ENCODE data around the gene ZNF106. TPM values are rescaled to one million over a fixed set of nuclear protein-coding genes. Genes with fewer than 3 reads are reported as not detected.

Gene ZNF106
- total RNA-seq = 25.6 TPM

DNA sequence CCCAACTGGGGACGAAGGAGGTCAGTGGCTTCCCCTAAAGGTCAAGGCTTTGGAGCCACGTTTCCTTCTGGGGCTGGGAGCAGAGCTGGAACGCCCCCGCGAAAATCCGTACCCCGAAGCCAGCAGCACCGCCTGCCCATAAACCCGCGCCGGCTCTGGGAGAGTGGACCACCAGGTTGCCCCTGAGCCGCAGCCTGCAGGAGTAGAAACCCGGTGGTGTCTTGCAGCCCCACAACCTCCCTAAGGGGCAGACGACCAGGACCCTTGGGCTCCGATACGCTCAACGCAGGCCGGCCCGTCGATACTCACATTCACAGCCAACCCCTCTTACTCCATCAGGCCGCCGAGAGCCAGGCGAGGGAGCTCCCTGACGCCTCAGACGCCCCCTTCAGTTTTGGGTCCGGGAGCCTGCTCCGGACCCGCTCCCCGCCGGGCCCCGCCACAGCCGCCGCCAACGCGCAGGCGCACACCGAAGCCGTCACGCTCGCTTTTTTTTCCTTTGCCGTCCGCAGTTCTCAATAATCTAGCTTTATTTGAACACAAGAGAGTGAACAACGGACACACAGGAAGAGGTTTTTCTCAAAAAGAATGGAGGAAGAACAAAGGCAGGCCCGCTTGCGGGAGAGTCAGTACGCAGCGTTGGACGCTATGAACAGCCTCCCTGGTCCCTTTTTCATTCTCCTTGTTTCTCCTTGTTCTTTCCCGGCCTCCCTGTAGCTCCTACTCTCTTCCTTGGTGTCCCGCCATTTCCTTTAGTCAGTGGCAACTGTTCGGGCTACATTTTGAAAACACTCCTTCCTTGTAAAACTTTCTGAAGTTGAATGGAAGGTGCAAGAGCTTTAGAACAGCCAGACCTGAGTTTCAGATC lies at the start of gene ZNF106:
Gene ZNF106 (minus strand): TSS at position 471 of the 868 bp plus-strand sequence. CDS start 18,852 bp downstream, outside the sequence.
- DNase-seq (ENCODE audit: low read depth in 2 of 3, low spot score in 2 of 3) = peak; percentile 74 to 96 (median 95)

DNA sequence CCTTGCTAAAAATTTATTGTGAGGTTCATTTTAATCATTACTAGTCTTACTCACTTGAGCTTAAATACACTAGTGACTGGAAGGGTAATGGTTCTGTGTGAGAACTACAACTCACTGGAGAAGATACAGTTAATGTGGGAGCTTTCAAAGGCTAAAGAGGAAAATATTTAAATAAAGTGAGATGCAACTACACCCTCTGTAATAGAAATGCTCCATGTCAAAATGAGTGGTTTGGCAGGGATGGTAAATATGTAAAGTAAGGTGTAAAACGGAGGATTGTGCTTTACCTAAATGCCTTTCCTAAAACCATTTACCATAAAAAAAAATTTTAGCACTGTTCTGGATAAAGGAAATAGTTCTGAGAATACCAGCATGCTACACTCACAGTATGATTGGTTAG lies 42.3 kb upstream of the ZNF106 start:
- no peak for DNase-seq (ENCODE audit: low read depth in 2 of 3, low spot score in 2 of 3)

DNA sequence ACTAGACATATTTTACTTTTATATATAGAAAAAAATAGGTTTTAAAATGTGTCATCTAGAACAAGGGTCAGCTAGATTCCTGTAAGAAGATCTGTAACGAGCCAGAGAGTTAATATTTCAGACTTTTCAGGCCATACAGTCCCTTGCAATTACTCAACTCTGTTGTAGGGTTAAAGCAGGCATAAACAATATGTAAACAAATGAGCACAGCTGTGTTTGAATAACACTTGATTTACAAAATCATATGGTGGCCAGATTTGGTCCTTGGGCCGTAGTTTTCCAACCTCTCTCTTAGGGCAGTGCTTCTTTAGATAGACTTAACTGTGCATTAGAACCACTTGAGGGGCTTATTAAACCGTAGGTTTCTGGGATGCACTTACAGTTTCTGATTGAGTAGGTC lies 38.0 kb upstream of the ZNF106 start:
- no peak for DNase-seq (ENCODE audit: low read depth in 2 of 3, low spot score in 2 of 3)

DNA sequence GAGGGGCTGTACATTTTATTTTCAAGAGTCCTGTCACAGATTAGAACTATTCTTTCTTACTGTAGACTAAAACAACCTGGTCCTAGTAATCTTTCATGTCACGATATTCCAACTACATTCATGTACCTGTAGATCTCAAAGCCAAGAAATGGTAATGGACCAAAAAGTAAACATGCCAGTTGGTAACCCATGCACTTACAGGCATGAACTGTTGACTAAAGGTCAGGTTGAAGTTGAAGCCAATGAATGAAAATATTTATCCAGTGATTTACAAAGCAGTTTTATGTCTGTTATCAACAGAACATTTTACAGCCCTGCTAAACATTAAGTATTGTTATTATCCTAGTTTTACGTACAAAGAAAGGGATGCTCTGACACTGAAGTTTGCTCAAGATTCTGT lies 32.4 kb upstream of the ZNF106 start:
- DNase-seq (ENCODE audit: low read depth in 2 of 3, low spot score in 2 of 3) = no peak

DNA sequence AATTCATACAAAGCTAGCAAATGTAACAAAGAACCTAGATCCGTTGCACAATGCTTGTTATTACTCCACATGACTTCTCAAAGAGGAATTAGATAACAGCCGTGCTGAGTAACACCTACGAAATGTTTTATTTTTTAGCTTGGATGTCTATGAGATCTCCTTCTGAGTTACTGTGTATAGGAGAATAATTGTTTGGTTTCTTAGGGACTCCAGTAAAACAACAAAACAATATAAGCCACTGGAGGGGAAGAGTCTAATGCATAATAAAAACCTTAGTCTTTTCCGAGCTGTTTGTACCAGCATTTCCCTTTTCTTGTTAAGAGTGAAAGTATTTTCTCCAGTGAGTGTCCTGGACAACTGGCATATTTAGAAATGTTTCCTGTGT lies 20.1 kb upstream of the ZNF106 start:
- peak in 1 of 3 donors; percentile 58 for DNase-seq (ENCODE audit: low read depth in 2 of 3, low spot score in 2 of 3)

DNA sequence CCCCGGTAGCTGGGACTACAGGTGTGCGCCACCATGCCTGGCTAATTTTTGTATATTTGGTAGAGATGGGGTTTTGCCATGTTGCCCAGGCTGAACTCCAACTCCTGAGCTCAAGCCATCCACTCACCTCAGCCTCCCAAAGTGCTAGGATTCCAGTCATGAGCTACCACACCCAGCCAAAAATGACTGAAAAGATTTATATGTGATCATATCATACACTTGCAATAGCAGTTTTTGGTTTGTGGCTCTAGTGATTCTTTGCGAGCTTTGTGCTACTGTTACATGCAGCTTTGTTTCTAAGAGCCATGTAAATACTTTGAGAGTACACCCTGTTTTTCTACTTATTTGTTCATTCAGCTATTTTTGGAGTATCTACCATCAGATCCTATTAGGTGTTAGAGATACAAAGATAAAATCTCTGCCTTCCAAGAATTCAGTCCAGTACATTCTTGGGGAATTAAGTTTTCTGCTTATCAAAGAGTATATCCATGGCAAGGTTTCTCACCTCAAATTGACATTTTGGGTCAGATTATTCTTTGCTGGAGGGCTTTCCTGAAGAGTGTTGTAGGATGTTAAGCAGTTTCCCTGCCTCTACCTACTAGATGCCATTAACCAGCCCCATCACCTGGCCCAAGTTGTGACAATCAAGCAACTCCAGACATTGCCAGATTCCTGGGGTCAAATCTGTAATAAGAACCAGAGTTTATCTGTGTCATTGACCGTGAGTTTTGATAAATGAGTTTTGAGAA lies 19.5 kb upstream of the ZNF106 start:
- no peak for DNase-seq (ENCODE audit: low read depth in 2 of 3, low spot score in 2 of 3)

DNA sequence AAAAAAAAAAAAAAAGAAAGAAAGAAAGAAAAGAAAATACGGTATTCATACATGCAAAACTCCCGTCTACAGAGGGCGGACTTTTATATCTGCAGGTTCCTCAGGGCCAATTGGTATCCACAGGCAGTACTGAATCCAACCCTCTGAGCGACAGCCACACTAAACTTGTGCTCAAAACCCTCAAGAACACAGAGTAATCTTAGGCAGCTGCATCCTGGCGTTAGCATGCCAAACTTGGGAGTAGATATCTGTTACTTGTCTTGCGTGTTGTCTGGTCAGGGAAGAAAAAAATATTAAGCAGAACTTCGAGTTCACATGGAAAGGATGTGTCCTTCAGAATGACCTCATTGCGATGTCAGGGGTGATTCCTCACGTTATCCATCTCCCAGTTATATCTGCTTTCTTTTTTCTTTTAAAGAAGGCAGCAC lies 17.3 kb upstream of the ZNF106 start:
- peak in 2 of 3 donors; percentile 37 to 40 for DNase-seq (ENCODE audit: low read depth in 2 of 3, low spot score in 2 of 3)

DNA sequence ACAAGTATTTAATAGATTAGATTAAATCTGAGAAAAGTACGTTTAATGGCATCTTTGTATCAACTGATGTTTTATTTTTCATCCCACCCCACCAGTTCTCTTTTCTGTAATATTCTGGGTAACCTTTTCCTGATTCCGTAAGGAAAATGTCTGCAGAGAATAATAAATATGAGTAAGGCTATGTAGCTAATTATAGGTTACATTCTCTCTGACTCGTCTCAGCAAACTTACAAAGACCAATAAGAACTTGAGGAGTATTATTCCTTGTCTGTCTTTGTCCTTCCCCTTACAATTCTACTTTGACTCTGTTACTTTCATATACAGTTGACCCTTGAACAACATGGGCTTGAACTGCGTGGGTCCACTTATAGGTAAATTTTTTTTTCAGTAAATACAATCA lies 16.6 kb upstream of the ZNF106 start:
- DNase-seq (ENCODE audit: low read depth in 2 of 3, low spot score in 2 of 3) = no peak

DNA sequence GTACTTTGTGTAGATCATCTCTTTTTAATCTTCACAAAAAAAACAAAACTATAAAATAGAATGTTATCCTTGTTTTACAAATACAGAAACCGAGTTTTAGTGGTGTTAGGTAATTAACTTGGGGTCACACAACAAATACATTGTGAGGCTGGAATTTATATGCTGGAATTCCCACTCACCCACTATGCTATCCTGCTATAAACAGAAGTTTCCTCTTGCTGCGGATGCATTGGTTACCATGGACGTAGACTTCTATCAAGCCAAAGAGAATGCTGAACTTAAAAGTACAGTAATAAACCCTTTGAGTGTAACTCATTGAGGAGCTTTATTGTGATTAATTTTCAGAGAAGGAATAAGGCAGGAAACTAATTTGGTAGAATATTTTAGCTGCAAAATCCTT lies 13.7 kb upstream of the ZNF106 start:
- DNase-seq (ENCODE audit: low read depth in 2 of 3, low spot score in 2 of 3) = no peak

DNA sequence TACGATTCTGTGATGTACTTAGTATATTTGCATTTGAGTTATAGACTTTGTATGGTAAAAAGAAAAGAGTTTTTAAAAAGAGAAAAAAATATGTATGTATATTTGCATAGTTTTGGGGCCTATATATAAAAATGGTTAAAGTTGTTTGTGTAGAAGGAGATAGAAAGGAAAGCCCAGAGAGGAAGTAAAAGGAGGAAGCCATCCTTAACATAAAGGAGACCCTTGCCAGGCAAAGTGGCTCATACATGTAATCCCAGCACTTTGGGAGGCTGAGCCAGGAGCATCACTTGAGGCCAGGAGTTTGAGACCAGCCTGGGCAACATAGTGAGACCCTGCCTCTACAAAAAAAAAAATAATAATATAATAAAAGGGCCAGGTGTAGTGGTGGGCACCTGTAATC lies 12.9 kb upstream of the ZNF106 start:
- no peak for DNase-seq (ENCODE audit: low read depth in 2 of 3, low spot score in 2 of 3)

DNA sequence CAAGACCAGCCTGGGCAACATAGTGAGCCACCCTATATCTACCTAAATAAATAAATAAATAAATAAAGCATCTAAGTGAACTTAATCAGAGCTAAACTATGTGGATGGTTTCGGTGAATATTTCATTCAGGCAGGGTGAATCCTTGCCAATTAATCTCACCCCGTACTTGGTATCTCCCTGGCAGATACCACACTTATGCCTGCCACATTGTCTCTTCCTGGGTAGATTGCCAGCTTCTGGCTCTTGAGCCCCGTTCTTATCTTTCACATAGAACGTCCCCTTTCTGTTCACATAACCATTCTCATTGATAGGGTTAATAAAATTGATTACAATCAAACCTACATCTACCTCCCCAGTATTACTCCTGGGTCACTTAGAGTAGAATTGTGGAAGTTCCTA lies 11.5 kb upstream of the ZNF106 start:
- no peak for DNase-seq (ENCODE audit: low read depth in 2 of 3, low spot score in 2 of 3)

DNA sequence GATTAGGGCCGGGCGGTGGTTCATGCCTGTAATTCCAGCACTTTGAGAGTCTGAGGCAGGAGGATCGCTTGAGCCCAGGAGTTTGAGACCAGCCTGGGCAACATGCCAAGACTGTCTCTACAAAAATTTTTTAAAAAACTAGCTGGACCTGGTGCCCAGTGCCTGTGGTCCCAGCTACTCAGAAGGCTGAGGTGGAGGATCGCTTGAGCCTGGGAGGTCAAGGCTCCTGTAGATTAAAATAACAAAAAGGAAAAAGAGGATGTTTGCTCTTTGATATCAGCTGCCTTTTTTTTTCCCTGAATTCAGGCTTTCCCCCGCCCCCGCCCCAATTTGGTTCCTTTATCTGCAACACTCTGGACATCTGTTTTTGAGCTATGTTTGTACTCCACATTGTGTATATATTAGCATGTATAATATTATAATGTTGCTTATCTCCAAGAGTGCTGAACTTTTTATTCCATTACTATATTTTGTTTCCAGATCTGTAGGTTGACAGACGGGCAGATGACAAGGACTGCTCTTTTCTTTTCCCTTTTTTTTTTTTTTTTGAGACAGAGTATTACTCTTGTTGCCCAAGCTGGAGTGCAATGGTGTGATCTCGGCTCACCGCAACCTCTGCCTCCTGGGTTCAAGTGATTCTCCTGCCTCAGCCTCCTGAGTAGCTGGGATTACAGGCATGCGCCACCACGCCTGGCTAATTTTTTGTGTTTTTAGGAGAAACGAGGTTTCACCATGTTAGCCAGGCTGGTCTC lies 9.1 kb upstream of the ZNF106 start:
- DNase-seq (ENCODE audit: low read depth in 2 of 3, low spot score in 2 of 3) = peak in 2 of 3 donors; percentile 30 to 42

DNA sequence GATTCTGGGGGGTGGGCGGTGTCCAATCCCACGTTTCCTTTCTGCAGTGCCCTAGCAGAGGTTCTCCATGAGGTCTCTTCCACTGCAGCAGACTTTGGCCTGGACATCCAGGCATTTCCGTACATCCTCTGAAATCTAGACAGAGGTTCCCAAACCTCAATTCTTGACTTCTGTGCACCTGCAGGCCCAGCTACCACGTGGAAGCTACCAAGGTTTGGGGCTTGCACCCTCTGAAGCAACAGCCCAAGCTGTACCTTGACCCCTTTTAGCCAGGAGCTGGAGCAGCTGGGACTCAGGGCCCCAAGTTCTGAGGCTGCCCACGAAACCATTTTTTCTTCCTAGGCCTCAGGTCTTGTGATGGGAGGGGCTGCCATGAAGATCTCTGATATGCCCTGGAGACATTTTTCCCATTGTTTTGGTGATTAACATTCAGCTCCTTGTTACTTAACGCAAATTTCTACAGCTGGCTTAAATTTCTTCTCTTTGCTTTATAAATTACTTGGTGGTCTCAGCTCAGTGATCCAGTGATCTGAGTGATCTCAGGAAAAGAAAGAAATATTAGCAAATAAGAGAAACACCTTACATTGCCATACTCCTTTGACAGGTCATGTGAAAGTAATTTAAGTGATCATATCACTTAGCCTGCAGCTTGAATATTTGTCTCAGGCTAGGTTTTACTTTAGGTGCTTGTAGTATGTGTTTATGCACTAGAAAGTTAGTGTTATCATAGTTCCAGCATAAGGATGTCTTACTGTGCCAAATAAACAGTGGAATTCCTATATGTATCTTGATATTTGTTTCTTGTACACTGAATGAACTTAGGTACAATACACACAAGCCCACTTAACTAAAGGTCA lies 7.5 kb upstream of the ZNF106 start:
- DNase-seq (ENCODE audit: low read depth in 2 of 3, low spot score in 2 of 3) = no peak

DNA sequence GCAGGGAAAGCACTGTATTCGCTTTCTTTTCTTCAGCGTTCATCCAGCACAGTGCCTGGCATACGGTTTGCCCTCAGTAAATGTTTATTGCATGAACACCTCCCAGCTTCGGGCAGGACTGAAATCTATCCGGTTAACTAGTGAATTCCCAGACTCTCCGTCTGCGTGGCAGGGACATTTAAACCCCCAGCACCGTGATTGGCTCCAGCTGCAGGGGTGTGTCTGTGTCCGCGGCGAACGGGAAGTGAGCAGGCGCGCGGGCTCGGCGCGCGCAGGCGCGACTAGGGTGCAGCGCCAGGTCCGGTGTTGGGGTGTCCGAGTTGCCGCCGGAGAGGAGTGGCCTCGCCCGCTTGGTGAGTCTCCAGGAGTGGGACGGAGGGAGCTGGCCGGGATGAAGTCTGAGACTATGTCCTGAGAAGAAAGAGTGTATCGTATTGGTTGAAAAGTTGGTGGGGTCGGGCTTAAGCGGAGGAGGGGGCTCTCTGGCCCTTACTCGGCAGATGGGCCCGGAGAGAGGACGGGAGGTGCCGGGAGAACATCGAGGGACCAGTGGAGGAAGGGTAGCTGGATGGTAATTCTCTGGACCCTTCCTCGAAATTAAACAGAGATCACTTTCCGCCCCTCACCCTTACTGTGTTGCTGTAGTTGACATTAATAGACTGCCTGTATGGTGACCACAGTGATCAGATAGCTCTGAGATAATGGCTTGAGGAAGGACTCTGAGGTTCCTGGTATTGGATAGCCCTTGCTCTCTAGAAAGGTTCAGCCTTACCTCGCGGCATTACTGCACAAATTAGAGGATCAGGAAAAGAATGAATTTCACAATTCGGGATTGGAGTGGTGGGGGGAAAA lies 4.6 kb upstream of the ZNF106 start, which contains the start of gene SNAP23:
Gene SNAP23 (plus strand): TSS at position 274 of the 852 bp plus-strand sequence. CDS start 16,213 bp downstream, outside the sequence.
- peak; percentile 56 to 84 (median 81) for DNase-seq (ENCODE audit: low read depth in 2 of 3, low spot score in 2 of 3)

DNA sequence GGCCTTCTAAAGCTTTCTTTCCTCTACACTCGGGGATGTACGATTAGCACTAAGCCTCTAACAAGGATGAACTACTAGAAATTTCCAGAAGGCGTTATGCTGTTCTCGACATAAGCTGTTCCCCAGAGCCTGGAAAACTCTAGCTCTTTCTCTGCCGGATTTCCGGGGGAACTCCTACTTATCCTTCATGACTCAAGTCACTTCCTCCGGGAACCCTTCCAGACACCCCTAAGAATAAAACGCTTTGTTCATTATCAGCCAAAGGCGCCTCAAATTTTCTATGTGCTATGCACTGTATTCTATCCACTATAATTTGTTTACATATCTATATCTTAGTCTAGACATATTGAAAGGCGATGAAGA lies 4.0 kb upstream of the ZNF106 start:
- DNase-seq (ENCODE audit: low read depth in 2 of 3, low spot score in 2 of 3) = no peak

DNA sequence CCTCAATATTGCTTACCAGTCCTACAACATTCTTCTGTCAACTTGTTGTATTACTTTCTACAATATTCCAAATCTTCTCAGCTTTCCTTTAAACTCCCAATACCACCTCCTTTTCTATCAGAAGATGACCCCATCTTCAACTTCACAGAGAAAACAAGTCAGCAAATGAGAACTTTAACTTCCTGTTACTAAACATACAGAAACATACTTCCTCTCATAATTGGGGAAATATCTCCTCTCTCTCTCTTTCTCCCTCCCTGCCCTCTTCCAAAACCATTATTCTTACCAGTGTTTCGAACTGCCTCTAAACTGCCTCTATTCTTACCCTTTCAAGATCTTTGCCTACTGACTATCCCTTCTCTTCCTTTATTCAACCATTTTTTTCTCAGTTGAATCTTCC lies 2.7 kb upstream of the ZNF106 start:
- DNase-seq (ENCODE audit: low read depth in 2 of 3, low spot score in 2 of 3) = no peak

DNA sequence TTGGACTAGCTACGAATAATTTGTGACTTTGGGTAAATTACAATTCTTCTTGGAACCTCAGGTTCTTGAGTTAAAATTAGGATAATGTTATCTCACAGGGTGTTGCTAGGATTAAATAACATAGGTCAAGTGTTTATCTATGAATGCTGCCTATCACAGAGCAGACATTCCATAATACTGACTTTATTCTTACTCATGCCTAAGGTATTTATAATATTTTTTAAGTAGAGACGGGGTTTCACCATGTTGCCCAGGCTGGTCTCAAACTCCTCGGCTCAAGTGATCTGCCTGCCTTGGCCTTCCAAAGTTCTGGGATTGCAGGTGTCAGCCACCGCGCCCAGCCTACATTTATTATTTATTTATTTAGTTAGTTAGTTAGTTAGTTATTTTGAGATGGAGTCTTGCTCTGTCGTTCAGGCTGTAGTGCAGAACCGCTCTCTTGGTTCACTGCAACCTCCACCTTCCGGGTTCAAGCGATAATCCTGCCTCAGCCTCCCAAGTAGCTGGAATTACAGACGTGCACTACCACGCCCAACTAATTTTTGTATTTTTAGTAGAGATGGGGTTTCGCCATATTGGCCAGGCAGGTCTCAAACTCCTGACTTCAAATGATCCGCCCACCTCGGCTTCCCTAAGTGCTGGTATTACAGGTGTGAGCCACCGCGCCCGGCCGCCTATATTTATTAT lies 741 bp upstream of the ZNF106 start:
- no peak for DNase-seq (ENCODE audit: low read depth in 2 of 3, low spot score in 2 of 3)

DNA sequence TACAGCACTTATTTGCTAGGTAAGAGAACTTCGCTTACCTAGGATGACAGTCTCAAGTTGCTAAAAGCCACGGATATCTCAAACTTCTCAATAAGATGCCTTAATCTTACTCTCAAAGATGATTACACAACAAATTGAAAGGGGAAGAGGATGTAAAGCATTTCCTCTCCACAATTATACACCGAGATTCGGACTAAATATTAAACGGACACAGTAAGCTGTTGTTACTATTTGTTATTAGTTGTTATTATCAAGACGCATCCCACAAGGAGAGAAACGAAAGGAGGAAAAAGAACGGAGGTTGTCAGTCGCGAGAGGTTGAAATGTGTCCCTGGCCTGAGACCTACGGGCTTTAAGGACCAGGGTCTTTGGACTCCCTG lies 660 bp downstream of the ZNF106 start:
- peak in 1 of 3 donors; percentile 39 for DNase-seq (ENCODE audit: low read depth in 2 of 3, low spot score in 2 of 3)

DNA sequence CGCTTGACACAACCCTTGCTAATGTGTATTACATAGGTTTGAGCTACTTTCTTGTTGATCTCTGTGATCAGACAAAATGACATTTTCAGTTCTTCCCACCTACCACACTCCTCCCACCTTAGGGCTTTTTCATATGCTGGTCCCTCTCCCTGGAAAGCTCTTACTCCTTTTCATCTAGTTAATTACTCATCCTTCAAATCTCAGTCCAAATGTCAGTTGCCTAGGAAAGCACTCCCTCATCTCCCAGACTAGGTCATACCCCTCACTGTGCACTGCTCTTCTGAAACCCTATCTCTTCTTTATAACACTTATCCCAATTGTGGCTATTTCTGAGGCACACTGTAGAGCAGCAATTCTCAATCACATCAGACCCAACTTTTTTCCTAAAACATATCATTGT lies 7.3 kb downstream of the ZNF106 start:
- no peak for DNase-seq (ENCODE audit: low read depth in 2 of 3, low spot score in 2 of 3)

Measured in hematopoietic multipotent progenitor cell (in vitro differentiated cells).